HepG2 (cell line): ENCODE data around the gene ZNF273. TPM values are rescaled to one million over a fixed set of nuclear protein-coding genes. Genes with fewer than 3 reads are reported as not detected.

Experiments used
- ARNT2 ChIP-seq: sonication (generic); formaldehyde crosslinking; IDR thresholded peaks from 2 replicates; pipeline ENCODE4 v1.8.0; 2022; ENCODE audit warnings: mild to moderate bottlenecking, low read depth, missing genetic modification reagents, moderate library complexity
- ATF4 ChIP-seq, 2 experiments: fragments of 450-650 bp in 1 of 2; sonication (generic) in 1 of 2; formaldehyde crosslinking; IDR thresholded peaks; 2 replicates each; pipeline versions ENCODE4 v1.5.0 to v1.8.0; 2020 to 2022; ENCODE audit warnings: mild to moderate bottlenecking in 1 of 2, missing genetic modification reagents in 1 of 2
- DZIP1 ChIP-seq: sonication (generic); formaldehyde crosslinking; IDR thresholded peaks from 2 replicates; pipeline ENCODE4 v1.5.0; 2020; ENCODE audit warnings: mild to moderate bottlenecking, missing genetic modification reagents
- FIP1L1 ChIP-seq: fragments of 200-400 bp; formaldehyde crosslinking; IDR thresholded peaks from 2 replicates; pipeline ENCODE4 v1.6.1; 2018; ENCODE audit warnings: low read depth, mild to moderate bottlenecking, low read length, moderate library complexity, borderline replicate concordance; ENCODE audit not compliant: insufficient read depth
- HMGA1 ChIP-seq: sonication (generic); formaldehyde crosslinking; conservative IDR thresholded peaks from 2 replicates; pipeline ENCODE4 v1.4.0; 2020; ENCODE audit warnings: missing genetic modification reagents
- PPARG ChIP-seq: conservative IDR thresholded peaks from 2 replicates; pipeline ENCODE4 v1.6.1; 2016; ENCODE audit warnings: missing biosample characterization, missing genetic modification reagents
- ZFY ChIP-seq: sonication (generic); formaldehyde crosslinking; IDR thresholded peaks from 2 replicates; pipeline ENCODE4 v1.4.0; 2020; ENCODE audit warnings: missing genetic modification reagents
- ZFYVE20 ChIP-seq: sonication (generic); formaldehyde crosslinking; IDR thresholded peaks from 2 replicates; pipeline ENCODE4 v1.8.0; 2023; ENCODE audit warnings: low read depth, mild to moderate bottlenecking, moderate library complexity, missing genetic modification reagents, borderline replicate concordance
- ZNF121 ChIP-seq: sonication (generic); formaldehyde crosslinking; IDR thresholded peaks from 2 replicates; pipeline ENCODE4 v1.5.0; 2020; ENCODE audit warnings: mild to moderate bottlenecking, missing genetic modification reagents
- ZNF3 ChIP-seq: IDR thresholded peaks from 2 replicates; pipeline ENCODE4 v1.7.0; 2017; ENCODE audit warnings: inconsistent platforms
- ZNF441 ChIP-seq: sonication (generic); formaldehyde crosslinking; IDR thresholded peaks from 2 replicates; pipeline ENCODE4 v1.7.0; 2021; ENCODE audit warnings: missing genetic modification reagents, borderline replicate concordance
- ZNF570 ChIP-seq: sonication (generic); formaldehyde crosslinking; IDR thresholded peaks from 2 replicates; pipeline ENCODE4 v1.4.0; 2020; ENCODE audit warnings: mild to moderate bottlenecking, missing genetic modification reagents, borderline replicate concordance
- ZNF7 ChIP-seq: IDR thresholded peaks from 2 replicates; pipeline ENCODE4 v1.6.1; 2016; ENCODE audit warnings: missing biosample characterization, missing genetic modification reagents
- ZNF768 ChIP-seq: sonication (generic); formaldehyde crosslinking; IDR thresholded peaks from 2 replicates; pipeline ENCODE4 v1.4.0; 2020; ENCODE audit warnings: missing genetic modification reagents
- polyA plus RNA-seq, 8 experiments: library from polyadenylated mRNA; depleted of rRNA in 3 of 8; stranded (reverse) in 7 of 8; unstranded in 1 of 8; fragments of >200 nt; fragmentation: Illumina TruSeq in 4 of 8; extraction: Trizol in 4 of 8; gene quantifications; 2 replicates each; pipeline versions ENCODE4 v1.2.1 to v1.2.3, GENCODE V29; 2011 to 2016; ENCODE audit warnings: low read depth in 4 of 8, missing spikeins in 1 of 8, mixed read lengths in 1 of 8; ENCODE audit not compliant: insufficient read depth in 1 of 8
- total RNA-seq, 5 experiments: library from RNA; depleted of rRNA; stranded (reverse); fragments of >200 nt; fragmentation: Illumina TruSeq; extraction: Trizol; gene quantifications; 2 replicates each; pipeline ENCODE4 v1.2.3, GENCODE V29; 2016; ENCODE audit warnings: low read depth in 1 of 5
- TF ChIP-seq, protein P1 (sequence below): IDR thresholded peaks from 2 replicates; pipeline ENCODE4 v1.6.1; 2016; ENCODE audit warnings: low read depth, control low read depth

ZNF273 gene
- total and polyA plus RNA-seq, 2 of the 13 experiments (the other 11 are each of a cell fraction or from before 2014, with no cell fraction given), result 1.7 to 5.8 TPM

- TF ChIP-seq ZFY, result peak; percentile 85
- no peak for TF ChIP-seq ZNF3 (CRISPR knock-in tag)
- no peak for TF ChIP-seq HMGA1 (CRISPR knock-in tag)
- TF ChIP-seq, protein P1, sequence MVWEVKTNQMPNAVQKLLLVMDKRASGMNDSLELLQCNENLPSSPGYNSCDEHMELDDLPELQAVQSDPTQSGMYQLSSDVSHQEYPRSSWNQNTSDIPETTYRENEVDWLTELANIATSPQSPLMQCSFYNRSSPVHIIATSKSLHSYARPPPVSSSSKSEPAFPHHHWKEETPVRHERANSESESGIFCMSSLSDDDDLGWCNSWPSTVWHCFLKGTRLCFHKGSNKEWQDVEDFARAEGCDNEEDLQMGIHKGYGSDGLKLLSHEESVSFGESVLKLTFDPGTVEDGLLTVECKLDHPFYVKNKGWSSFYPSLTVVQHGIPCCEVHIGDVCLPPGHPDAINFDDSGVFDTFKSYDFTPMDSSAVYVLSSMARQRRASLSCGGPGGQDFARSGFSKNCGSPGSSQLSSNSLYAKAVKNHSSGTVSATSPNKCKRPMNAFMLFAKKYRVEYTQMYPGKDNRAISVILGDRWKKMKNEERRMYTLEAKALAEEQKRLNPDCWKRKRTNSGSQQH, result peak; percentile 91
- TF ChIP-seq ZNF768 (CRISPR knock-in tag), result 0 out of 2 replicates have a peak, but pooled peaks have one; percentile 9
- no peak for TF ChIP-seq ARNT2 (CRISPR knock-in tag)
- no peak for TF ChIP-seq ZNF570 (CRISPR knock-in tag)
- TF ChIP-seq FIP1L1, result no peak
- no peak for TF ChIP-seq ZFYVE20 (CRISPR knock-in tag)
- no peak for TF ChIP-seq ZNF7
- no peak for TF ChIP-seq DZIP1
- TF ChIP-seq PPARG (CRISPR knock-in tag), result no peak
- no peak for TF ChIP-seq ATF4 (CRISPR knock-in tag; IDR thresholded peaks at IDR 0.05)
- no peak for TF ChIP-seq ZNF441 (CRISPR knock-in tag)
- no peak for TF ChIP-seq ZNF121
Observed at GRCh38 chr7:64902806-64903721, at the start of gene ZNF273 (continued).
